Keratinocyte (primary cell): ENCODE results near the gene METTL2A.
"Not testable (repeated sequence)": the region's sequence is repeated elsewhere in the genome, so short reads cannot be mapped to it uniquely, and the experiment has no call there.

Experiments used
- CTCF ChIP-seq, 3 experiments: IDR thresholded peaks in 1 of 3; conservative IDR thresholded peaks in 1 of 3; optimal IDR thresholded peaks in 1 of 3; 2 replicates in 2 of 3; 3 replicates in 1 of 3; pipeline versions ENCODE3 to v1.5.1; 2011; ENCODE audit warnings: low read length in 3 of 3, mild to moderate bottlenecking in 3 of 3, moderate library complexity in 2 of 3, control low read depth in 1 of 3, inconsistent platforms in 1 of 3; ENCODE audit not compliant: insufficient read depth in 2 of 3; ENCODE audit errors: extremely low read depth in 1 of 3
- EZH2 ChIP-seq: IDR thresholded peaks from one replicate; pipeline ENCODE4 v1.6.1; 2012; ENCODE audit warnings: inconsistent platforms, mild to moderate bottlenecking, low read length, moderate library complexity

- peak; percentile 16 to 46 (median 45) for TF ChIP-seq CTCF (optimal IDR thresholded peaks at IDR 0.05 in 1 of 3, IDR thresholded peaks at IDR 0.05 in 1 of 3, conservative IDR thresholded peaks at IDR 0.05 in 1 of 3; ENCODE audit: extremely low read depth in 1 of 3, insufficient read depth in 2 of 3, low read length in 3 of 3)
- TF ChIP-seq EZH2, result not testable (repeated sequence)
Measured at GRCh38 chr17:62423647-62424461, at the start of gene METTL2A.
